ENCODE data around the gene TEX10. TPM values are rescaled to one million over a fixed set of nuclear protein-coding genes. Genes with fewer than 3 reads are reported as not detected.
A peak's percentile ranks its signal among the peaks of the same experiment; 100 is the strongest.
"Not testable (repeated sequence)": the region's sequence is repeated elsewhere in the genome, so short reads cannot be mapped to it uniquely, and the experiment has no call there.

Gene TEX10
- total and polyA plus RNA-seq, 4 donors = 5.1 to 37.4 (median 9.6) TPM

DNA sequence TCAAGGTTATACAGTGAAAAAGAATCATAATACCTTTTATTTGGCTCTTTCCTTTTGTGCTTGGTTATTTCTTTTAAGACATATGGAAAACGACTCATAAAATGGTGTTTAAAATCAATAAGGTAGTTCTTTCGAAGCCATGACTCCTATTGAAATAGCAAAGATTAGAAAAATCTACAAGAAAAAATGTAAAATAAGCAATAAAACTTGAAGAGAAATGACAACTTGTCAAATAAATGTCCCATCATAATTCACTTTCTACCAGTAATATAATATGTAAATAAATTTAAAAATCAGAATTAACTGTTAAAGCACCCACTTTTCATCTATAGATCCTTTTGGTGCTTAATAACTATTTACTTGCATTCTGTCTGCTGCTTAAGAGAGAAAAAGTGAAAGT lies 12.5 kb downstream of the TEX10 start:
- TF ChIP-seq, protein P1, sequence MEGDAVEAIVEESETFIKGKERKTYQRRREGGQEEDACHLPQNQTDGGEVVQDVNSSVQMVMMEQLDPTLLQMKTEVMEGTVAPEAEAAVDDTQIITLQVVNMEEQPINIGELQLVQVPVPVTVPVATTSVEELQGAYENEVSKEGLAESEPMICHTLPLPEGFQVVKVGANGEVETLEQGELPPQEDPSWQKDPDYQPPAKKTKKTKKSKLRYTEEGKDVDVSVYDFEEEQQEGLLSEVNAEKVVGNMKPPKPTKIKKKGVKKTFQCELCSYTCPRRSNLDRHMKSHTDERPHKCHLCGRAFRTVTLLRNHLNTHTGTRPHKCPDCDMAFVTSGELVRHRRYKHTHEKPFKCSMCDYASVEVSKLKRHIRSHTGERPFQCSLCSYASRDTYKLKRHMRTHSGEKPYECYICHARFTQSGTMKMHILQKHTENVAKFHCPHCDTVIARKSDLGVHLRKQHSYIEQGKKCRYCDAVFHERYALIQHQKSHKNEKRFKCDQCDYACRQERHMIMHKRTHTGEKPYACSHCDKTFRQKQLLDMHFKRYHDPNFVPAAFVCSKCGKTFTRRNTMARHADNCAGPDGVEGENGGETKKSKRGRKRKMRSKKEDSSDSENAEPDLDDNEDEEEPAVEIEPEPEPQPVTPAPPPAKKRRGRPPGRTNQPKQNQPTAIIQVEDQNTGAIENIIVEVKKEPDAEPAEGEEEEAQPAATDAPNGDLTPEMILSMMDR (IDR thresholded peaks at IDR 0.05; ENCODE audit: control extremely low read depth, extremely low read depth) = no peak
- Histone ChIP-seq H3K4me3 (no peak overlapping the region), H3K9ac (ENCODE audit: insufficient read depth in 1 of 2, low read length in 2 of 2) (no peak overlapping the region), H3K9me3 (ENCODE audit: control insufficient read depth in 4 of 4, insufficient read depth in 3 of 4, low read length in 3 of 4) (no peaks in the 10 kb centered on the region), H3K4me1 (ENCODE audit: control insufficient read depth in 5 of 5, insufficient read depth in 5 of 5, low read length in 5 of 5) (peaks cover 0 to 7% (median 0%) of the 10 kb centered on the region in 5 donors), H3K27me3 (ENCODE audit: control insufficient read depth in 3 of 3, insufficient read depth in 3 of 3, low read length in 2 of 3) (no peaks in the 10 kb centered on the region), H3K27ac (ENCODE audit: low read depth in 1 of 2, low read length in 1 of 2) (no peak overlapping the region), H3K36me3 (ENCODE audit: control insufficient read depth in 4 of 4, insufficient read depth in 4 of 4, low read length in 4 of 4) (peaks cover 2 to 10% (median 6%) of the 10 kb centered on the region in 4 donors)
- 97 to 99% methylated on average over 2 of the region's 2 CpGs for WGBS, 2 donors
- DNase-seq = no peak
- ATAC-seq (ENCODE audit: insufficient read depth, low FRiP score) = no peak

DNA sequence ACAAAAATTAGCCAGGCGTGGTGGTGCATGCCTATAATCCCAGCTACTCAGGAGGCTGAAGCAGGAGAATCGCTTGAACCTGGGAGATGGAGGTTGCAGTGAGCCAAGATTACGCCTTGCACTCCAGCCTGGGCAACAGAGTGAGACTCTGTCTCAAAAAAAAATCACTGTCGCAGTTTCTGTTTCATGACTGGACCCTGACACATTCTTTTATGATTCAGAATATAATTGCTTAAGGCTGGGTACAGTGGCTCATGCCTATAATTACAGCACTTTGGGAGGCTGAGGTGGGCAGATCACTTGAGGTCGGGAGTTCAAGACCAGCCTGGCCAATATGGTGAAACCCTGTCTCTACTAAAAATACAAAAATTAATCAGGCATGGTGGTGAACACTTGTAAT lies 14.0 kb downstream of the TEX10 start:
- 97 to 99% methylated on average over 5 of the region's 5 CpGs for WGBS, 2 donors
- not testable (repeated sequence) for H3K9me3 ChIP-seq (ENCODE audit: control insufficient read depth in 4 of 4, insufficient read depth in 3 of 4, low read length in 3 of 4)

DNA sequence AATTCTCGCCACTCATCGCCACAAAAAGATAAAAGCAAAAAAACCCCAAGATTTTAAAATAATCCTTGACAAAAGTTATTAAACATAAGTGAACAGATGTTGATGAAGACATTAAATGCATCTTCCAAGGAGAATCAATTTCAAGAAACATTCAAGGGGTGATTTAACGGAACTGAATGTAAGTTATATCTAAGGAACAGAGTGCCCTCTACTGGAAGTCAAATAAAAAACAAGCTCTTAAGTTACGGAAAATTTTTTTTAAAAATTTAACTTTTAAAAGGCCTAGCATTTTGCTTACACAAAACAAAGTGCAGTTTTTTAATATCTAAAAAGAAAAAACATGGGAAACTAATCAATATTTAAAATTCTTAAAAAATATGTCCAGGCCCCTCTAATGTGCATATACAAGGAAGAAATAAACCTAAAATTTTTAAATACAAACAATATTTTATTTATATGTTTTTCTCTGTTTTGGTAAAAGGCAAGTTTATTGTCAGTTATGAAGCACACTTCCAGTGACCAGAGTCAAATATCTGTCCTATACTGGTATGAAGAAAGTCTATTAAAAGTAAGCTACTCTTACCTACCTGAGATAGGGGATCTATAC lies 28.0 kb downstream of the TEX10 start:
- TF ChIP-seq, protein P1 (IDR thresholded peaks at IDR 0.05; ENCODE audit: control extremely low read depth, extremely low read depth) = no peak
- Histone ChIP-seq H3K36me3 (ENCODE audit: control insufficient read depth in 4 of 4, insufficient read depth in 4 of 4, low read length in 4 of 4) (peaks cover 2 to 21% (median 8%) of the 10 kb centered on the region in 4 donors), H3K4me3 (no peak overlapping the region), H3K27me3 (ENCODE audit: control insufficient read depth in 3 of 3, insufficient read depth in 3 of 3, low read length in 2 of 3) (no peaks in the 10 kb centered on the region), H3K9me3 (ENCODE audit: control insufficient read depth in 4 of 4, insufficient read depth in 3 of 4, low read length in 3 of 4) (no peaks in the 10 kb centered on the region), H3K27ac (ENCODE audit: low read depth in 1 of 2, low read length in 1 of 2) (no peak overlapping the region), H3K9ac (ENCODE audit: insufficient read depth in 1 of 2, low read length in 2 of 2) (no peak overlapping the region), H3K4me1 (ENCODE audit: control insufficient read depth in 5 of 5, insufficient read depth in 5 of 5, low read length in 5 of 5) (peaks cover 0 to 3% (median 0%) of the 10 kb centered on the region in 5 donors)
- no peak for ATAC-seq (ENCODE audit: insufficient read depth, low FRiP score)
- WGBS, 2 donors = 57 to 64% methylated on average over 4 of the region's 4 CpGs
- DNase-seq = peak in 2 of 3 donors; percentile 43 to 72

More for the DNA sequence above, 14.0 kb downstream of the TEX10 start:
- H3K9ac ChIP-seq (ENCODE audit: insufficient read depth in 1 of 2, low read length in 2 of 2); H3K27ac ChIP-seq (ENCODE audit: low read depth in 1 of 2, low read length in 1 of 2); H3K27me3 ChIP-seq (ENCODE audit: control insufficient read depth in 3 of 3, insufficient read depth in 3 of 3, low read length in 2 of 3); H3K4me3 ChIP-seq; DNase-seq; H3K4me1 ChIP-seq (ENCODE audit: control insufficient read depth in 5 of 5, insufficient read depth in 5 of 5, low read length in 5 of 5); ATAC-seq (ENCODE audit: insufficient read depth, low FRiP score); H3K36me3 ChIP-seq (ENCODE audit: control insufficient read depth in 4 of 4, insufficient read depth in 4 of 4, low read length in 4 of 4): not testable (repeated sequence)

DNA sequence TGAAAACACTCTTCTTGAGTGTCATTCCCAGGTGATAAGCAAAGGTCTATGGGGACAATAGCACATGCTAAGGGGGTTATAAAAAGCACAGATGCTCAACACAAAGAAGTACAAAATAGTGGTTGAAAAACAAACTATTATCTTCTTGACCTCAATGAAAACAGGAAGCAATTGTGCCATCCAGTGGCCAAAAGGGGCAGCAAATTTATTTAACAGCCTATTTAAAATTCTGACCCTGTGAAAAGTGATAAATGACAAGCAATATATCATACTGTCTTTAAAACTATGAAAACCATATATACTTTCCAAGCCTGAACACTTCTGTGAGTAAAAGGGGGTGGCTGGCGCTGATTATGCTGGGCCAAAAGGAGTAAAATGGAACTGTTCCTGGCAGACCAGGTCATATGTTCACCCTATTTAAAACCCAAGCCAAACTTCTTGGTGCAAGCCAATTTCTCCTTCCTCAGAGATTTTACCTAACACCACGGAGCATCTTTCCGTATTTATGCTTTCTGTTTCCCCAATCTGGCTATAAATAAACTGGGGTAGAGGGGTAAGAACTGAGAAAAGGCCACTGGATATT lies 29.7 kb downstream of the TEX10 start:
- peaks cover 3 to 21% (median 10%) of the 10 kb centered on the region in 4 donors for H3K36me3 ChIP-seq (ENCODE audit: control insufficient read depth in 4 of 4, insufficient read depth in 4 of 4, low read length in 4 of 4)
- H3K27me3 ChIP-seq (ENCODE audit: control insufficient read depth in 3 of 3, insufficient read depth in 3 of 3, low read length in 2 of 3) = no peaks in the 10 kb centered on the region
- no peak for ATAC-seq (ENCODE audit: insufficient read depth, low FRiP score)
- peaks cover 0 to 5% (median 0%) of the 10 kb centered on the region in 5 donors for H3K4me1 ChIP-seq (ENCODE audit: control insufficient read depth in 5 of 5, insufficient read depth in 5 of 5, low read length in 5 of 5)
- no peaks in the 10 kb centered on the region for H3K9me3 ChIP-seq (ENCODE audit: control insufficient read depth in 4 of 4, insufficient read depth in 3 of 4, low read length in 3 of 4)
- DNase-seq = peak; percentile 40 to 62 (median 60)
- TF ChIP-seq, protein P1 (IDR thresholded peaks at IDR 0.05; ENCODE audit: control extremely low read depth, extremely low read depth) = peak; percentile 35
- no peak overlapping the region for H3K4me3 ChIP-seq
- no peak overlapping the region for H3K9ac ChIP-seq (ENCODE audit: insufficient read depth in 1 of 2, low read length in 2 of 2)
- H3K27ac ChIP-seq (ENCODE audit: low read depth in 1 of 2, low read length in 1 of 2) = no peak overlapping the region
- 66 to 74% methylated on average over 3 of the region's 3 CpGs for WGBS, 2 donors
